HG03103 (cell line): Measurements from ENCODE around the gene LTBP1.

ENCODE experiments used
- ATAC-seq: cut with Tn5 transposase; IDR thresholded peaks from one replicate; pipeline ENCODE4 v1.9.1; 2021; ENCODE audit warnings: low read depth; ENCODE audit not compliant: unreplicated experiment

Gene LTBP1

GRCh38 chr2:33278245-33278943 lies 331.6 kb downstream of the LTBP1 start:
- no peak for ATAC-seq

- no peak for ATAC-seq
Measured at GRCh38 chr2:33284287-33284686, 337.5 kb downstream of the LTBP1 start.

GRCh38 chr2:33287507-33288005 lies 340.8 kb downstream of the LTBP1 start:
- ATAC-seq: no peak

GRCh38 chr2:33288011-33288410 lies 341.3 kb downstream of the LTBP1 start:
- ATAC-seq: no peak

GRCh38 chr2:33289961-33290360 lies 343.2 kb downstream of the LTBP1 start:
- no peak for ATAC-seq

GRCh38 chr2:33291278-33292013 lies 344.7 kb downstream of the LTBP1 start:
- no peak for ATAC-seq

- no peak for ATAC-seq
Measured at GRCh38 chr2:33292063-33292462, 345.3 kb downstream of the LTBP1 start.

GRCh38 chr2:33292981-33293595 lies 346.3 kb downstream of the LTBP1 start:
- ATAC-seq: no peak

- no peak for ATAC-seq
Measured at GRCh38 chr2:33298233-33298632, 351.5 kb downstream of the LTBP1 start.

GRCh38 chr2:33301355-33301754 lies 354.6 kb downstream of the LTBP1 start:
- no peak for ATAC-seq

- ATAC-seq: no peak
Measured at GRCh38 chr2:33302348-33302747, 355.6 kb downstream of the LTBP1 start.

- no peak for ATAC-seq
Measured at GRCh38 chr2:33304032-33304864, 357.5 kb downstream of the LTBP1 start.

- ATAC-seq: no peak
Measured at GRCh38 chr2:33307659-33308270, 361.0 kb downstream of the LTBP1 start.

GRCh38 chr2:33312355-33312754 lies 365.6 kb downstream of the LTBP1 start:
- no peak for ATAC-seq

GRCh38 chr2:33313039-33313438 lies 366.3 kb downstream of the LTBP1 start:
- no peak for ATAC-seq

- ATAC-seq: no peak
Measured at GRCh38 chr2:33314541-33314940, 367.8 kb downstream of the LTBP1 start.

GRCh38 chr2:33316328-33316727 lies 369.6 kb downstream of the LTBP1 start:
- ATAC-seq: no peak

- no peak for ATAC-seq
Measured at GRCh38 chr2:33317369-33318007, 370.7 kb downstream of the LTBP1 start.

- ATAC-seq: no peak
Measured at GRCh38 chr2:33318456-33318855, 371.7 kb downstream of the LTBP1 start.

- no peak for ATAC-seq
Measured at GRCh38 chr2:33320573-33320972, 373.8 kb downstream of the LTBP1 start.
